HG02642 (cell line): ENCODE results near the gene CWF19L2.

Experiments
- ATAC-seq: cut with Tn5 transposase; IDR thresholded peaks from one replicate; pipeline ENCODE4 v1.9.1; 2021; ENCODE audit warnings: mild to moderate bottlenecking; ENCODE audit not compliant: unreplicated experiment, poor library complexity

CWF19L2 gene

GRCh38 chr11:107331728-107332127 is 125.9 kb downstream of the CWF19L2 start:
- ATAC-seq: no peak

- no peak for ATAC-seq
Measured at GRCh38 chr11:107329164-107329563, 128.5 kb downstream of the CWF19L2 start.

GRCh38 chr11:107316426-107316825 is 141.2 kb downstream of the CWF19L2 start:
- no peak for ATAC-seq

GRCh38 chr11:107307991-107308390 is 149.6 kb downstream of the CWF19L2 start:
- ATAC-seq: no peak

GRCh38 chr11:107301878-107302277 is 155.7 kb downstream of the CWF19L2 start:
- no peak for ATAC-seq

- ATAC-seq: no peak
Measured at GRCh38 chr11:107293677-107294344, 163.8 kb downstream of the CWF19L2 start.

GRCh38 chr11:107282195-107282594 is 175.4 kb downstream of the CWF19L2 start:
- no peak for ATAC-seq
